Skeletal muscle tissue (tissue), 4 donors: ENCODE results near the gene TMC5. TPM values are rescaled to one million over a fixed set of nuclear protein-coding genes. Genes with fewer than 3 reads are reported as not detected.
"Not testable (repeated sequence)": the region's sequence is repeated elsewhere in the genome, so short reads cannot be mapped to it uniquely, and the experiment has no call there.

Source experiments
- H3K27ac ChIP-seq: one replicate; pipeline ENCODE4 v1.7.0; 2013; ENCODE audit warnings: mild to moderate bottlenecking, low read depth, low read length, inconsistent platforms
- H3K27me3 ChIP-seq, 3 donors: one replicate each; pipeline ENCODE4 v1.7.0; 2013; ENCODE audit warnings: low read length in 3 of 3; ENCODE audit not compliant: control insufficient read depth in 3 of 3, insufficient read depth in 3 of 3
- H3K36me3 ChIP-seq, 3 donors: one replicate each; pipeline ENCODE4 v1.7.0; 2013; ENCODE audit warnings: low read length in 3 of 3; ENCODE audit not compliant: control insufficient read depth in 3 of 3, insufficient read depth in 3 of 3
- H3K4me1 ChIP-seq, 3 donors: one replicate each; pipeline ENCODE4 v1.7.0; 2013; ENCODE audit warnings: low read length in 3 of 3, mild to moderate bottlenecking in 3 of 3; ENCODE audit not compliant: control insufficient read depth in 3 of 3, insufficient read depth in 3 of 3
- H3K4me3 ChIP-seq, 3 donors: one replicate each; pipeline ENCODE4 v1.7.0; 2013; ENCODE audit warnings: low read length in 3 of 3
- H3K9ac ChIP-seq, 3 donors: one replicate each; pipeline ENCODE4 v1.7.0; 2013; ENCODE audit warnings: low read length in 3 of 3, mild to moderate bottlenecking in 3 of 3, moderate library complexity in 2 of 3, low read depth in 1 of 3
- H3K9me3 ChIP-seq, 3 donors: one replicate each; pipeline ENCODE4 v1.7.0; 2013; ENCODE audit warnings: low read length in 3 of 3; ENCODE audit not compliant: control insufficient read depth in 3 of 3
- total RNA-seq: library from RNA; depleted of rRNA; stranded (reverse); fragments of >200 nt; gene quantifications from one replicate; pipeline ENCODE4 v1.2.3, GENCODE V29; 2014
- donor health status: Osteomylitis.

TMC5 gene
- total RNA-seq, 1 donor from 2014 or later: not detected

DNA sequence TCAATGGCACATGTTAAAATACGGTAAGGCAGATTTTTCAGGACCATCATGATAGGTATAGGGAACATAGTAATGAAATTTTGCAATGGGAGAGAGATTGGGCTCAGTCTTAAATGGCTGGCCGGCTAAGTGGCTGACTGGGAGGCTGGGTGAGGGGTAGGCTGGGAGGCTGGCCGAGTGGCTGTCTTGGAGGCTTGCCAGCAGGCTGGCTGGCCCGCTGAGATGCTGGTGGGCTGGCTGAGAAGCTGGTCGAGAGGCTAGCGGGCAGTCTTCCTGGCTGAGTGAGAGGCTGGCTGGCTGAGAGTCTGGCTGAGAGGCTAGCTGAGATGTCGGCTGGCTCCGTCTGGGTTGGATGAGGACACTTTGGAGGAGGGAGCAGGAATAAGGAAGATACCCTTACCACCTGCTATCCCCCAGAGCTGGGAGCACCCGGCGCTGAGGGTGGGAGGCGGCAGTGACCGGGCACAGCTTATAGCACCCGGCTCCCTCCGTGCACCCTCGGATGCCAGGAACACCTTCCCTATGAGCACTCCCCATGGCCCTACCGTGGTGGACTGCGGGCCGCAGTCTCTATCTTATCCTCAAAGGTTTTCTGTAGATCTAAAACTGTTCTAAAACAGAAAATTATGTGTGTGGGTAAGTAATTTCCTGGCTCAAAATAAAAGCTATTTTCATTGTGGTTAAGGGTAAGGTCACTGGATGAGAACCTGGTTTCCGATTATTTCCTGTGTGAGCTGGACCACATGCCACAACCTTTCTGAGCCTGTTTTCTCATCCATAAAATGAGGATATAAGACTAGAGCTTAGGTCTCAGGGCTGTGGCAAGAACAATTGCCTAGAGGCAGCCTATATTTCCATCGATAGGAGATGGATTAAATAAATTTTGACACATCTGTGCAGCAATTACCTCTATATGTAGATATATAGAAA, 34.5 kb upstream of the TMC5 start:
- H3K4me3 ChIP-seq: no peak overlapping the region
- H3K9ac ChIP-seq: no peak overlapping the region
- H3K27ac ChIP-seq: no peak overlapping the region
- peaks cover 0 to 2% (median 0%) of the 10 kb centered on the region in 3 donors for H3K9me3 ChIP-seq
- peaks cover 0 to 11% (median 8%) of the 10 kb centered on the region in 3 donors for H3K27me3 ChIP-seq
- no peaks in the 10 kb centered on the region for H3K36me3 ChIP-seq
- H3K4me1 ChIP-seq: peaks cover 0 to 2% (median 0%) of the 10 kb centered on the region in 3 donors

DNA sequence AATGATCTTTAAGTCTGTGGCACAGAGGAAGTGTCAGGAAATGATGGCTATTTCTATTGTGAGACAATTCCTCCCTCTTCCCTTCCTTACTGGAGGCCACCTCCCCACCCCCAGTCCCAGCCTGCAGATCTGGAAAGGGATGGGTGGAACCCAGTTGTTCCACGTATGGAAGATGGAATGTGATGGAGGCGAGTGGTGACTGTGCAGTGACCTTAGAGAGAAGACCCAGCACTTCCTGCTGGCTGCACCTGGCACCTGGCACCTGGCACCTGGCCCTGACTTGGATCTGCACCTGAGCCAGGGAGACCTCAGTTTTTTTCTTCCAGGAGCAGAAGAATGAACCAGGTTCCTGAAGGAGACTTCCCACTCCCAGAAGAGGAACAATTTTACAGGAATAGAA, 33.0 kb upstream of the TMC5 start:
- Histone ChIP-seq H3K9me3 (peaks cover 0 to 2% (median 0%) of the 10 kb centered on the region in 3 donors), H3K9ac (no peak overlapping the region), H3K27me3 (peaks cover 0 to 14% (median 8%) of the 10 kb centered on the region in 3 donors), H3K4me1 (peaks cover 0 to 2% (median 0%) of the 10 kb centered on the region in 3 donors), H3K36me3 (no peaks in the 10 kb centered on the region), H3K27ac (no peak overlapping the region), H3K4me3 (no peak overlapping the region)

DNA sequence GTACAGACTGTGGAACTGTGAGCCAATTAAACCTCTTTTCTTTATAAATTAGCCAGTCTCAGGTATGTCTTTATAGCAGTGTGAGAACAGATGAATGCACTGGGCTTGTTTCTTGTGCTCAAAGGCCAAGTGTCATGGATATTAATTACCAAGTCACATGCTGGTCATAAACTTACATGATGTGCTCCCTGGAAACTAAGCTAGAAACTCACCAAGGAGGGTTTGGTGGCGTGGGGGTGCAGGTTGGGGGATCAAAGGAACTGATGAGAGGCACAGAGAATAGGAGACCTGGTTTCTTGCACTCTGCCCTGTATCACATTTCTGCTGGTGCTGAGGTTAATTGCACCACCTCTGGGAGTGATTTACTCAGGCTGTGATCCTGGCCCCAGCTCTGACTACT, 31.2 kb upstream of the TMC5 start:
- Histone ChIP-seq H3K9ac (no peak overlapping the region), H3K4me3 (no peak overlapping the region), H3K27ac (no peak overlapping the region), H3K4me1 (peaks cover 0 to 2% (median 0%) of the 10 kb centered on the region in 3 donors), H3K9me3 (peaks cover 0 to 2% (median 0%) of the 10 kb centered on the region in 3 donors), H3K36me3 (no peaks in the 10 kb centered on the region), H3K27me3 (peaks cover 0 to 10% (median 10%) of the 10 kb centered on the region in 3 donors)

DNA sequence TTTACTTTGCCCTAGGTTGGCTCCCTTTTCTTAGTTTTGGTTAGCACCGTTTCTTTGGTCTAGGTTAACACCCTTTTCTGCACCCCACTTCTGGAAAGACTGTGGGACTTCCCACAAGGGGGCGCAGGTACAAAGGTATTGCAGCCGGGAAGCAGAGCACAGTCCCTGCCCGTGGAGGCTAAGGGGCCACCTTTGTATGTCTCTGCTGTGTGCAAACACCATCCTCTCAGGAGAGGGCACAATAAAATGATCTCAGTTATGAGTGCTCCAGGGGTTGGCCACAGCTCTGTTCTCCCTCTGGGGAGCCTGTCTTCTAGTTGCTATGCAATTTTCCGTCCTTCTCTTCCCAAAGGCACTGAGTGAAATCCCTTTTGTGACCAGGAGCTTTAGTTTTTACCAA, 28.4 kb upstream of the TMC5 start:
- Histone ChIP-seq H3K9me3 (peaks cover 0 to 2% (median 0%) of the 10 kb centered on the region in 3 donors), H3K36me3 (no peaks in the 10 kb centered on the region), H3K9ac (no peak overlapping the region), H3K27ac (no peak overlapping the region), H3K4me3 (no peak overlapping the region), H3K27me3 (peaks cover 0 to 15% (median 6%) of the 10 kb centered on the region in 3 donors), H3K4me1 (no peaks in the 10 kb centered on the region)

DNA sequence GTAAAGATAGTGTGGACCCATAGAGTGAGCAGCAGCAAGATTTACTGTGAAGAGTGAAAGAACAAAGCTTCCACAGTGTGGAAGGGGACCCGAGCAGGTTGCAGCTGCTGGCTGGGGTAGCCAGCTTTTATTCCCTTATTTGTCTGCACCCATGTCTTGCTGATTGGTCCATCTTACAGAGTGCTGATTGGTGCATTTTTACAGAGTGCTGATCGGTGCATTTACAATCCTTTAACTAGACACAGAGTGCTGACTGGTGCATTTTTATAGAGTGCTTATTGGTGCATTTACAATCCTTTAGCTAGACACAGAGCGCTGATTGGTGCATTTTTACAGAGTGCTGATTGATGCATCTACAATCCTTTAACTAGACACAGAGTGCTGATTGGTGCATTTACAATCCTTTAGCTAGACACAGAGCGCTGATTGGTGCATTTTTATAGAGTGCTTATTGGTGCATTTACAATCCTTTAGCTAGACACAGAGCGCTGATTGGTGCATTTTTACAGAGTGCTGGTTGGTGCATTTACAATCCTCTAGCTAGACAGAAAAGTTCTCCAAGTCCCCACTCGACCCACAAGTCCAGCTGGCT, 26.4 kb upstream of the TMC5 start:
- not testable (repeated sequence) for H3K36me3 ChIP-seq, H3K4me1 ChIP-seq, H3K9me3 ChIP-seq, H3K27ac ChIP-seq, H3K9ac ChIP-seq, H3K4me3 ChIP-seq
- peaks cover 0 to 15% (median 6%) of the 10 kb centered on the region in 3 donors for H3K27me3 ChIP-seq

DNA sequence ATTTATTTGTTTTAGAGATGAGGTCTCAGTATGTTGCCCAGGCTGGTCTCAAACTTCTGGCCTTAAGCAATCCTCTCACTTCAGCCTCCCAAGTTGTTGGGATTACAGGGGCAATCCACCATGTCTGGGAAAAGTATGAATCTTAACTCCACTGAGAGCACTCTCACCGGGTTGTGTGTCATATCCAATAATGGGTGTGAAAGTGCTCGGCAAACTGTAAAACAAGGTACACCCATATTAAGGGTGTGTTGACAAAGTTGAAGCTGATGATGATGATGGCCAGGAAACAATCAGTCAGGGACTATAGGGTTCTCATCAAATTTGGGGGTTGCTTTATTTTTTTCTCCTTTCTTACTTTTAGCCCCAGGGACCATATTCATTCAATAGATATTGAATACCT, 25.3 kb upstream of the TMC5 start:
- peaks cover 0 to 15% (median 6%) of the 10 kb centered on the region in 3 donors for H3K27me3 ChIP-seq
- no peaks in the 10 kb centered on the region for H3K4me1 ChIP-seq
- no peak overlapping the region for H3K9ac ChIP-seq
- H3K9me3 ChIP-seq: peaks cover 0 to under 1% (median 0%) of the 10 kb centered on the region in 3 donors
- H3K27ac ChIP-seq: no peak overlapping the region
- H3K36me3 ChIP-seq: no peaks in the 10 kb centered on the region
- no peak overlapping the region for H3K4me3 ChIP-seq

DNA sequence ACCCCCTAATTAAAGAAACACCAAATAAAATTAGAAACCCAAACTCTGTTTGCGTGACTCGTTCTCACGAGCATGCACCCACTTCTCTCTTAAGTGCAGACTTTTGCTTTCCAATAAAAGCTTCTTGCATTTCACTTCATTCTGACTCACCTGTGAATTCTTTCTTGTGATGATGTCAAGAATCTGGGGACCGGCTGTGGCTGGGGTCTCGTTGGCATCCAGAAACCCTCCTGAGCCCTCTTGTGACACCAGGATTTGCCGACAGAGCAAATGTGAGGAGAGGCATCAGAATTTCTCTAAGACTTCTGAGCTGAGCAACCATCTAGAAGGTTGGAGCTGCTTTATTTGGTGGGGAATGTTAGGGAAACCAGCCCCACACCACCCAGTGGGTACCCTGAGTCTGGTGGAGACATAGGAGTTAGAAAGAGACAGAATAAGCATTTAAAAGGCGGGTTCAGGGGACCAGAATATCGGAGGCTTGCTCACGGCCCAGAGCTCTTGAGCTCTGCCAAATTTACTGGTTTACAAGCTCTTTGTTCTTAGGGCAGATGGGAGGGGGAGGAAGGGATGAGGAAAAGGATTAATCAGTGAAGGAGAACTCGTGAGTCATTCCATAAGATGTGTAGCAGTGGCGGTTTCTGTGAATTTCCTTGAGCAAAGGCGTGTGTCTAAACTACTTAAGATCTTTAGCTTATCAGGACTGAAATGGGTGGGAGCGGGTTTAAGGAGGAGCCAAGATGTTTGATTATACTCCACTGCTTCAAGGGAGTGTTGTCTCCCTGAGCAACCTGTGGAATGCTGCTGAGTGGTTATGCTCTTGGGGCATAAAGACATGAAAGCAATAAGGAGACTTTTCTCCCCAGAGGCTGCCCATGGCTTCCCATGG, 24.2 kb upstream of the TMC5 start:
- no peak overlapping the region for H3K27ac ChIP-seq
- H3K36me3 ChIP-seq: no peaks in the 10 kb centered on the region
- H3K9me3 ChIP-seq: no peaks in the 10 kb centered on the region
- peaks cover 0 to 15% (median 6%) of the 10 kb centered on the region in 3 donors for H3K27me3 ChIP-seq
- H3K9ac ChIP-seq: no peak overlapping the region
- no peak overlapping the region for H3K4me3 ChIP-seq
- H3K4me1 ChIP-seq: no peaks in the 10 kb centered on the region

DNA sequence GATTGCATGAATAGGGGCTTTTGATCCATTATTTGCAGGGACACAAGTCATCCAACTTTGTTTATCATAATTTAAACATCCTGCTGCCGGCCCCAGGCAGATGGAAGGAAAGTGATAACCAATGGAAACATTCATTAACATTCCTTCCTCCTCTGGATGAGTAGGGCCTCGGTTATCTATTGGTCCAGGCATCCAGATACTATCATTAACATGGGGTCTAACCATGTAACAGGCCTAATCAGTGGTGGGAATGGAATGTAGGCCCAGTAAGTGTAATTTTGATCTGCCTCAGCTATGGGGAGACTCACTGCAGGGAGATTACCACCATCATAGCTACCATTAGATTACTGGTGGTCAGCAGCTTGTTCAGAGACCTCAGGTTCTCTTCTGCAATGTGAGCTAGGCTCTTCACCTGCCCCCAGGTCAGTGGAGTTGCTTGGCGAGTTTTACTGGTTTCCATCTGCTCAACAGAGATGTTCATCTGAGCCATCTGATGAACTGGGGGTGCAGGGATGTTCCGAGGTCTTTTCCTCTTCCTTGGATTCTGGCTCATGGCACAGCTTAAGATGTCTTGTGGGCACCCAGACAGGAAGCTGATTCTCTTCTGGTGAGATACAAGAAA, 21.9 kb upstream of the TMC5 start:
- not testable (repeated sequence) for H3K9me3 ChIP-seq, H3K9ac ChIP-seq, H3K27ac ChIP-seq, H3K36me3 ChIP-seq, H3K4me3 ChIP-seq, H3K4me1 ChIP-seq
- peaks cover 0 to 12% (median 4%) of the 10 kb centered on the region in 3 donors for H3K27me3 ChIP-seq

DNA sequence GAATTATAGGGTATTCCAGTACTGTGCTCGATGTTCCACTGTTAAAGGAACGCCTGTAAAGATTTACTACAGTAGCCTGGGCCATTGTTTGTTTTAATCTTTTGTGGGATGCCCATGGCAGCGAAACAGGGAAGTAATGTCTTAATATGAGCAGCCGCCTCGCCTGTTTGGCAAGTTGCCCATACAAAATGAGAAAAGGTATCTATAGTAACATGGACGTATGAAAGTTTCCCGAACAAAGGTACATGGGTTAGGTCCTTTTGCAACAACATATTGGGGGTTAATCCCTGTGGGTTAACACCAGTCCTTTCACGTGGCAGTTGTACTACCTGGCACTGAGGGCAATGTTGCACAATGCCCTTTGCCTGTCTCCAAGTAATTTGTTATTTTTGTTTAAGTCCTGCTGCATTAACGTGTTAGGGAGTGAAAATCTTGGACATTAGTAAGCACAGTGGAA, 21.1 kb upstream of the TMC5 start:
- Histone ChIP-seq H3K4me3 (no peak overlapping the region), H3K9me3 (peaks cover 0 to 3% (median 2%) of the 10 kb centered on the region in 3 donors), H3K36me3 (no peaks in the 10 kb centered on the region), H3K4me1 (no peaks in the 10 kb centered on the region), H3K27me3 (peaks cover 0 to 12% (median 4%) of the 10 kb centered on the region in 3 donors), H3K9ac (no peak overlapping the region), H3K27ac (no peak overlapping the region)
